ENCODE measurements around the gene PLEKHN1.
"Not testable (repeated sequence)": the region's sequence is repeated elsewhere in the genome, so short reads cannot be mapped to it uniquely, and the experiment has no call there.

PLEKHN1 gene

GRCh38 chr1:974293-974640, 8.0 kb downstream of the PLEKHN1 start:
- DNase-seq (ENCODE audit: low read depth): no peak

DNA sequence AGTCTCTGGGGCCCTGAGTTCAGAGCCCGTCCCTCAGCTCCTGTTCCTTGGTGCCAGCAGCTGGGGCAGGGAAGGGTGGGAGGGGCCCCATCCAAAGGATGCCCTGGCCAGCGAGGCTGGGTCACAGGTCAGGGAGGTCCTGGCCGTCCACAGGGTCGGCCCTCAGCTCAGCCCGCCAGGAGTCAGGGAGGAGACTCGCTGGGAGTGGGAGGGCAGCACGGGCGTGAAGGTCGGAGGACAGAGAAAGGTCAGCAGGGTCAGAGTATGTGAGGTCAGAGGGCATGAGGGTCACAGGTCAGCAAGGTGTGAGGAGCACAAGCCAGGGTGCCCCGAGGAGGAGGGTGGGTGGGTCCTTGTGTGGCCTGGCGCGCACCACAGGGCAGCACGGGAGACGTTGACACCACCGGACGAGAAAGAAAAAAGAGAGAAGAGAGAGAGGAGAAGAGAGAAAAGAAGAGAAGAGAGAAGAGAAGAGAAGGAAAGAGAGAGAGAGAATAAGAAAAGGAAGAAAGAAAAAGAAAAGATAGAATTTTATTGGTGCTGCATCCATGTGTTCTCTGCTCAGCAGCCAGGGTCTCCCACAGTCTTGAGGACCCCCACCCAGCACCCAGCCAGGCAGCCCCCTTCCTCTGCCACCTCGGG, 8.5 kb downstream of the PLEKHN1 start:
- no peak for DNase-seq (ENCODE audit: low read depth)

GRCh38 chr1:975365-975764, 9.1 kb downstream of the PLEKHN1 start:
- no peak for DNase-seq (ENCODE audit: low read depth)

- peak; percentile 44 for DNase-seq (ENCODE audit: low read depth)
These were observed 9.8 kb downstream of the PLEKHN1 start for GRCh38 chr1:975896-976683.

GRCh38 chr1:976791-977190, 10.5 kb downstream of the PLEKHN1 start:
- DNase-seq (ENCODE audit: low read depth): not testable (repeated sequence)

- DNase-seq (ENCODE audit: low read depth): no peak
These were observed 12.0 kb downstream of the PLEKHN1 start for GRCh38 chr1:978069-978834.

DNA sequence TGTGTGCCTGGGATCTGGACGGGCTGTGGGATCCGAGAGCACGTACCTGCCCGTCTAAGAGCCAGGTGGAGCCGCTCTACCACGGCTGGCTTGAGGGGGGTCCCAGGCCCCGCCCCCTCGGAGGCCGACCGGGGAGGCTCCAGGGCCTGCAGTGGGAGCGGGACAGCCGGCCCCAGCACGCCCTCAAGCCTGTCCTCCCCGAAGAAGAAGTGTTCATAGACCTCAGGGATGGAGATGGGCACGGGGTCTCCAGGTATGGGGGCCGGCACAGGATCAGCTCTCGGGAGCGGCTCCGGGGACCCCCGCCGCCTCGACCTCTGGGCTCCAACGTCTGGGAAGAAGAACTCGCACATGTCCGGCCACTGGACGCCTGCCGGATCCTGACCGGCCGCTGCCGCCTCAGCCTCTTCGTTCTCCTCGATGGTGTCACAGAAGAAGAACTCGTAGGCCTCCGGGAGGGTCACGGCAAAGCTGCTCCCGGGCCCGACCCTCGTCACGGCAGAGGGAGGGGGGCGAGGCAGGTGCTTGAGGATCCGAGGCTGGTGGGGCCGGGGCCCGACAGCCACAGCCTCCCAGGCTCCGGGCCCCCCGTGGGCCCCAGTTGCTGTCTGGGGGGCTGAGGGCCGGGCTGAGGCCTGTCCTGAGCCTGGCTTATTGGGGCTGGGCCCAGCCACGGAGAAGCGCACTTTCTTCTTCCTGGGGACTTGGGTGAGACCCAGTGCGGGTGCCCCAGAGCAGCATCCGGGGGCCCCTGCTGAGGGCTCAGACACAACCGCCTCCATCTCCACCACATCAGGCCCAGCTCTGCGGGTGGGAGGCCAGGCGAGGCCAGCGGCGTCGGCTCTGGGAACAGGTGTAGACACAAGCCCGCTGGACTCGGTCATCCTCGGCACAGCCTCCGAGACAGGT, 12.8 kb downstream of the PLEKHN1 start:
- DNase-seq (ENCODE audit: low read depth): no peak

DNA sequence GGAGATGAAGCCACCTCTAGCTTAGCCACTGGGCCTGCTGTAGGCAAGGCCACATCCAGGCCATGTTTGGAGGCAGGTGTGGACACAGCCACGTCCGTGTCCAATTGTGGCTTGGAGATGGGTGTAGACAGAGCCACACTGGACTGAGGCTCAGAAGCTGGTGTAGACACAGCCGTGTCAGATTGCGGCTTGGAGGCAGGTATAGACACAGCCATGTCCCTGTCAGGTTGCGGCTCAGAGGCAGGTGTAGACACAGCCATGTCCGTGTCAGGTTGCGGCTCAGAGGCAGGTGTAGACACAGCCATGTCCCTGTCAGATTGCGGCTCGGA, 13.4 kb downstream of the PLEKHN1 start:
- DNase-seq (ENCODE audit: low read depth): no peak

DNA sequence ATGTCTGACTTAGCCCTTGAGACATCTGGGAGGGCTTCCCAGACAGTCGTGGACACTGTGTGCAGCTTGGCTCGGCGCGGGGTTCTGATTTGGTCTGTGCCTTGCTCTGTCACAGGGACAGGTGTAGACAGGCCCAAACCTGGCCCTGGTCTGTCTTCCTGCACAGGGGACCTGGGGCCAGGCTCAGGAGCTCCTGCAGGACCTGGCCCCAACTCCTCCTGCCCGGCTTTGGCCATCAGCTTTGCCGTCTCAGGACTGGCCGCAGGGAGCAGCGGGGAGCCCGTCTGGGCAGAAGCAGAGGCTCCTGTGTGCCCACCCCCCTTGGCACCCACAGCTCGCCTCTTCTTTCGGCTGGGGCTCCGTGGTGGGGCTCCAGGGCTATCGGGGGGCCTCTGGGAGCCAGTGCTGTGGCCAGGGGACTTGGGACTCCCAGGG, 13.9 kb downstream of the PLEKHN1 start:
- DNase-seq (ENCODE audit: low read depth): no peak

DNA sequence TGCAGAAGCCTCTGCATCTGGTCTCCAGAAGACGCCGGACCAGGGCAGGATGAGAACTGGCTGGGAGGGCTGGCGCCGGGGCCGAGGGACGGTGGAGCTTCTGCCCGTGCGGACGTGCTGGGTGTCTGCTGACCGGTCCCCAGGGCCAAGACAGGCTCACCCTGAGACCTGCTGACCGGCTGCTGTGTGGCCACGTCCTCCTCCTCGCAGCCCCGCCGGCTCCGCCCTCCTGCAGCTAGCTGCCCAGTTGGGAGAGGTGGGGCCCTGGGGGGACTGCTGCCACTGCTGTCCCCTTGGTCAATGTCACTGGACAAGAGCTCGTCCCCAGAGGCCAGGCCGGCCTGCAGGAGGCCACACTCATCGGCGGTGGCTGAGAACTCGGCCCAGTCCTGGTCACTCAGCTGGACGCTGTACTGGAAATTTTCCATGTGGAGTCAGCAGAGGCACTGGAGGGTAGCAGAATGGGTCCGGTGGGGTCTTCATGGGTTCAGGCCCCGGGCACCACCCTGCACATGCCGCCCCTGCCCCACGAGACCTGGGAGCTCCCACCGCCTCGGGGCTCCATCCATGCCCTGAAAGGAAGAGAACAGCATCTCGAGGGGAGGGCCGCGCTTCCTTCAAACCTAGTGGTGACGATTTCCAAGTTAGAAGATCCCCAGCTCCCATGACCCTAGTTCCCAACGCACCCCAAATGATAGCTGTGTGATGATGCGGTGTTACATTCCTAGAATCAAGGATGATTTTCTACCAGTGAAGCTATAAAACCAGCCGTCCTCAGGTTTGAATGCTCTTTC, 14.5 kb downstream of the PLEKHN1 start:
- no peak for DNase-seq (ENCODE audit: low read depth)

DNA sequence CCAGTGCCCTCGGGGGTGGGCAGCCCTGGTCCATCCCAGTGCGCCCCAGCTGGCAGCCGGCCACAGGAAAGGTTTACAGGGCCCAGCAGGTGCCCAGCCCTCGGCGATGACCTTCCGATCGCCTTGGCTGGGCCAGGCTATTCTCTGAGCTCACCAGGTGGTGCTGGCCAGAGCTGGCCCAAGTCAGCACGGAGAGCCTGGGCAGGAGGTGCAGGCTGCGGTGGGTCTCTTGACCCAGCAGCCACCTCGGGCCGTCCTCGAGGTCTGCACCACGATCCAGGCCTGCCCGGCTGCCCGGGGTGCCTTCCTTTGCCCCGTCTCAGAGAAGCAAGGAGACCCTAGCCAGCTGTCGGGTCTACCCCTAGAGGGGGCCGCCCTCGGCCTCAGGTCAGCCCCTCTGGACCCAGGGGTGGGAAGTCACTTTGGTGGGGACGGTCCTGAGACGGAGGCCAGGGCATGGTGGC, 15.2 kb downstream of the PLEKHN1 start:
- no peak for DNase-seq (ENCODE audit: low read depth)

- DNase-seq (ENCODE audit: low read depth): no peak
These were observed 15.8 kb downstream of the PLEKHN1 start, which contains the start of gene PERM1 for GRCh38 chr1:981955-982558. PERM1 (minus strand) TSS chr1:982093; CDS start chr1:981029, 1,064 bp downstream.

DNA sequence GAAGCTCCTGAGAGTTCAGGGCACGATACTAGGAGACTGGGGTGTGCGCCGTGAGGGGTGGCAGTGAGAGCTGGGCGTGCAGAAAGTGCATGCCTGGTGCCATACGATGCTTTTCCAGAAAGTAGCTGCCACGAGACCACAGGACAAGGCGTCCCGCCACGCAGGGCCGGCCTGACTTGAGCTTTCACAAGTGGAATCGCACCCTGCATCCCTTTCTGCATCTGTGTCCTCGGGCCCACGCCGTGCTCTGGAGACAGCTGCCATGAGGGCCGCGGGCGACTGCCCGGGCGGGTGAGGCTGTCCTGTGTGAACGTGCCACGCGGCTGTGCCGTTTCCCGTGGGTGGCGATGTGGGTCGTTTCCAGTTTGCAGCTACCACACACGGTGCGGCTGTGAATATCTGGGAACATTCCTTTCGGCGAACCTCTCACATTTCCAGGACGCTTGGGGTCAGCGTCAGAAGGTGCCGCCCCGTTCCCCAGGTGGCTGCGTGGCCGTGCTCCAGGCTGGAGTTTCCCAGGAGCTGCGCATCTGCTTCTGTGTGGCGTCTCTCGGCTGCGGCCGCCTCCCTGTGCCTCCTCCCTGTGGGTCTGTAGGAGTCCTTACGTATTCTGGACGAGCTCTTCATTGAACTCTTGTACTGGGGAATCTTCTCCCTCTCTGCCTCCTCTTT, 16.6 kb downstream of the PLEKHN1 start:
- no peak for DNase-seq (ENCODE audit: low read depth)

DNA sequence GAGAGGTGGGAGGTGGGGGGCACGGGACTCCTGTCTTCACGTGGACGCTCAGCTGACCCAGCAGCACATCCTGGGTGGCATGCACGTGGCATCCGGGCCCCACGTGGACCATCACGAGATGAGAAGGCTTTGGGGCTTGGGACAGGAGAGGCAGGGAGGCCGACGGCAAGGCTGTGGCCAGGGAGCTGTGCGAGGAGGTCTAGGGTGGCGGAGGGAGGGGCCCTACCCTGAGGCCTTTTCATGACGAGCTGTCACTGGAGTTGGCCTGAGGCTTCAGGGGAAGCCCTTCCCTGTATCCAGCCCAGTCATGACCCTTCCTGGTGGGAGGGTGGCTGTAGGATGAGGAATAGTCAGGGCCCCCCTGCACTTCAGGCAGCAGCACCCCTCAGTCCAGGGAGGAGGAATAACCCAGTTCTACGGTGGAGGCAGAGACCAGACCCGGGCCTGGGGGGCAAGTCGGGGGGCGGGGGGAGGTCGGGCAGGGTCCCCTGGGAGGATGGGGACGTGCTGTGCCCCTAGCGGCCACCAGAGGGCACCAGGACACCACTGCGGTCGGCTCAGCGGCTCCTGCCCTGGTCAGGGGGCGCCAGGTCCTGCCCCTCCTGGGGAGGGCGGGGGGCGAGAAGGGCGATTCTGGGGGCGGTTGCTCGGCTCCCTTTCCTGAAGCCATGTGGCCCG, 17.7 kb downstream of the PLEKHN1 start:
- peak; percentile 39 for DNase-seq (ENCODE audit: low read depth)

DNA sequence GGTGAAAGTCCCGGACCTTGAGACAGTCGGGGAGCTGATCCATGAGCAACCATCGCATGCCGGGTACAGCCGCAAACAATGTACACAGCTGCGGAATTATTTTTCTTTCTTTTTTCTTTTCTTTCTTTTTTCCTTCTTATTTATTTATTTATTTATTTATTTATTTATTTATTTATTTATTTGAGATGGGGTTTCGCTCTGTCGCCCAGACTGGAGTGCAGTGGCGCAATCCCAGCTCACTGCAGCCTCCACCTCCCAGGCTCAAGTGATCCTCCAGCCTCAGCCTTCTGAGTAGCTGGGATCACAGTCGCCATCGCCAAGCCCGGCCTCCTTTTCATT, 18.2 kb downstream of the PLEKHN1 start:
- DNase-seq (ENCODE audit: low read depth): no peak

GRCh38 chr1:985126-985525, 18.8 kb downstream of the PLEKHN1 start:
- no peak for DNase-seq (ENCODE audit: low read depth)

DNA sequence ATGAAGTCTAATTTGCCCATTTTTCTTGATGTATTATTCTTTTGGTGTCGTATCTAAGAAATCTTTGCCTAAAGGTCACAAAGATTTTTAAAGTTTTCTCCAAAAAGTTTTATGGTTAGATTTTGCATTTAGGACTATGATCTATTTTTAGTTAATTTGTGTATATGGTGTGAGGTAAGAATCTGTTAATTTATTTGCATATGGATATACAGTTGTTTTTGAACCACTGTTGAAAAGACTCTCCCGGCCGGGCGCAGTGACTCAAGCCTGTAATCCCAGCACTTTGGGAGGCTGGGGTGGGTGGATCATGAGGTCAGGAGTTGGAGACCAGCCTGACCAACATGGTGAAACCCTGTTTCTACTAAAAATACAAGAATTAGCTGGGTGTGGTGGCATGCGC, 21.8 kb downstream of the PLEKHN1 start:
- DNase-seq (ENCODE audit: low read depth): not testable (repeated sequence)

- DNase-seq (ENCODE audit: low read depth): not testable (repeated sequence)
These were observed 25.0 kb downstream of the PLEKHN1 start for GRCh38 chr1:991275-991674.

GRCh38 chr1:991895-992294, 25.6 kb downstream of the PLEKHN1 start:
- no peak for DNase-seq (ENCODE audit: low read depth)

DNA sequence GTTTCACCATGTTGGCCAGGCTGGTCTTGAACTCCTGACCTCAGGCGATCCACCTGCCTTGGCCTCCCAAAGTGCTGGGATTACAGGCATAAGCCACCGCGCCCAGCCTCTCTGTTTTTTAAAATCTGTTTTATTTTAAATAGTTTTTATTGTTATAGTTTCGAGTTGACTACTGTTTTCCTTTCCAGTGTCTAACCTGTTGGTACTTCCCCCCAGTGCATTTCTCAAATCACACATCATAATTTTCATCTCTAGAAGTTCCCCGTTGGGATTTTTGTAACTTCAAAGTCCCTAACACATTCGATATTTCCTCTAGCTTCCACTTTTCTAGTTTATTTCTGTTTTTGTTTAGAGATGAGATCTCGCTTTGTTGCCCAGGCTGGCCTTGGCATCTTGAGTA, 26.1 kb downstream of the PLEKHN1 start:
- no peak for DNase-seq (ENCODE audit: low read depth)
